NCI-H446 (cell line): ENCODE measurements around the gene VSIG10L.

ENCODE experiments used
- DNase-seq, 2 experiments: peaks; one replicate each; lab custom pipeline; 2025; lab: John Stamatoyannopoulos, UW

Gene VSIG10L

DNA sequence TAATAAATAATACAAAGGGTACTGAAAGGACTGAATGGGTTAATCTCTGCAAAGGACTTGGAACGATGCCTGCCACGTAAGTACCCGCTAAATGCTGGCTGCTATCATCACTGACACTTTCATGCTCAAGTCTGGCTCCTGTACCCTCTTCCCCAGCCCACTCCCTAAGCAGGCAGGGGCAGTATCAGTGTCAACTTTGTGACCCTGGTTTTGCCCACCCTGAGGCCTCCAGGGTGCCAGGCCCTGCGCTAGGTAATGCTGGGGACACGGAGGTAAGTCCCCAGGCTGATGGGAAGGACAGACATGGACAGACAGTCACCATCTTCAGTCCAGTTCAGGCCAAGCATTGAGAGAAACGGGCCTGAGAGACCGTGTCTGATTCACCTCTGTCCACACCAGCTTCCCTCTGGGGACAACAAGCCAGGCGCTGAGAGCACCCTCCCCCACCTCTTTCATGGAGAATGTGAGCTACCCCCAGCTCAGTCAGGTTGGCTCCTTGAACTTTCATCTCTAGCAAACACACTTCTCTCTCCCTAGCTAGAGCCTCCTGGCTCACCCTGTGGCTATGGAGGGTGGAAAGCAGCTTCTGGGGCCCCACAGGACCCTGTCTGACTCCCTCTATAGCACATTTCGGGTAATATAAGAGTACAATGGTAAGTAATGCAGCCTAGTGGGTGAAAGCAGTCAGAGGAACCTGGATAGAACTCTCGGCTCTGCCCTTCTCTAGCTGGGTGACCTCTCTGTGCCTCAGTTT is 23.4 kb upstream of the VSIG10L start:
- DNase-seq = peak in 1 of 2 experiments; percentile 30

DNA sequence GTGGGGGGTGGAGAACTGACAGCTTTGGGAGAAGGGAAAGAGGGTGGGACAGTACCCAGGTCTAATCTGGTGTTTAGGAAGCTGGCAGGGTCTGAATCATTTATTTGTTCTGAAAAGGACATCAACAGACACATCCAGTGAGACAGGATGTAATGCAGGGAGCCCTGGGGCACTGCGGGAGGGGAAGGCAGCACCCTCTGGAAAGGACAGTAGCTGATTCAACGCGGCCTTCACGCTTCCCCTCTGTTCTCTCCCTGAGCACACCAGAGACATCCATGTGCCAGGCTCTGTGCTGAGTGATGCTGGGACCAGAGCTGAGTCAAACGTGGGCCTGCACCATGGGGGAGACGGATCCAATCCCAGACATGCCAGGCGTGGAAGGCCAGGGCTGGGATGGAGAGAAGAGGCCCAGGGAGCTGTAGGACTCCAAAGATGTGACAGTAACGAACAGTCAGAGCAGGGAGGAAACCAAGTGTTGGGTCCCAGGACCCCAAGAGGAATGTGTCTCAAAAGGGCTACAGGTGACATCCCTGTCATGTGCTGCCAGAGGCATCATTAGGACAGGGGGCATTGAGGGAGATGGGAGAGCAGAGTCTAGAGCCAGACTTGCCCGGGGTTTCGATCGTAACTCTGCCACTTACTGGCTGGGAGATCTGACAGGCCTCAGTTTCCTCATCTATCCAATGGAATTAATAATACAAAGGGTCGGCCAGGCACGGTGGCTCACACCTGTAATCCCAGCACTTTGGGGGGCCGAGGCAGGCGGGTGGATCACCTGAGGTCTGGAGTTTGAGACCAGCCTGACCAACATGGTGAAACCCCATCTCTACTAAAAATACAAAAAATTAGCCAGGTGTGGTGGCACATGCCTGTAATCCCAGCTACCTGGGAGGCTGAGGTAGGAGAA is 22.5 kb upstream of the VSIG10L start:
- DNase-seq = no peak

DNA sequence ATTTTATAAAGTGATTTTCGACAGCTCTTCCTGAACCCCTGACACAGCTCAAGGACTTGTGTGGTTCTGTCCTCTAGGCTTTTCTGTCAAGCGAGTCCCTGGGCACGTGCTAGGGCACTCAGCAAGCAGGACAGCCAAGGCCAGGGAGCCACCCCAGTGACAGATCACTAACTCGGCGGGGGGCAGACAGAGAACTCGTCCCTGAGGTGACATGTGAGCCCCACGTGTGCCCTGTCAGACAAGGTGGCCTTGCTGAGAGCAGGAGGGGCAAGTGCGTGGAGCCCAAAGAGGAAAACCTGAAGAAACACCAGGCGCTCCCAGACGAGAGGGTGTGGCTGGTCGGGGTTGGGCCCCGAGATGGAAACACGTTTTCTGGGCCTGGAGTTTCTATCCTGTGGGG is 19.3 kb upstream of the VSIG10L start:
- no peak for DNase-seq

DNA sequence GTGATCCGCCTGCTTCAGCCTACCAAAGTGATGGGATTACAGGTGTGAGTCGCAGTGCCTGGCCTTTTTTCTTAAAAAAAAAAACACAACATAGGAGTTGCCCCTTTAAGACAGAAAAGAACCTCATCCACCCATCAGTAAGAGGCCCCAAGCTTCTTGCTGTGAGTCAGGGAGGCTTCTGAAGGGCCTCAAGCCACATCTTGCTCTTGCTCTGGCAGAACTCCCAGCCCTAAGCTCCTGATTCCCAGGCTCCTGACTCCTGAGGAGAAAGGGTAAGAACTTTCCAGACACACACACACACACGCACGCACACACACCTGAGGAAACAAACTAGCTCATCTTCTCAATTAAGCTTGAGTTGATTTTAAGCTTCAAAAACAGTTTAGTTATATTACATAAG is 17.4 kb upstream of the VSIG10L start:
- DNase-seq = no peak

DNA sequence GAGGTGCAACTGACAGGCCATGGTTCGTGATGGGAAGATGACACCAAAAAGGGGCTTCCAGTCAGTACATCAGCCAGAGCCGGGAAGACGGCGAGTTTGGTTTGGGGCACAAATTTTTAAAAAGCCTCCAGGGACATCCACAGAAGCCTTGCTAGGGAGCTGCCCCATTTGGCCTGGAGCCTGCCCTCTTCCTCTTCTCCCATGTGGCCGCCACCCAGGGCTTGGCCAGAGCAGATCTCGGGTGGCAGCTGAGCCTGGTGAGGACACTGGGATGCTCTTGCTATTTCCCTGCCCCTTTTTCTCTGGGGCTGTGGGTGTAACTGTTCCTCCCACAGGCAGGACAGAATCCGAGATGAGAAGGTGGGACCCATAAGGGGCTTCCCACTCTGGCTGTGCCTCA is 16.0 kb upstream of the VSIG10L start:
- DNase-seq = no peak

DNA sequence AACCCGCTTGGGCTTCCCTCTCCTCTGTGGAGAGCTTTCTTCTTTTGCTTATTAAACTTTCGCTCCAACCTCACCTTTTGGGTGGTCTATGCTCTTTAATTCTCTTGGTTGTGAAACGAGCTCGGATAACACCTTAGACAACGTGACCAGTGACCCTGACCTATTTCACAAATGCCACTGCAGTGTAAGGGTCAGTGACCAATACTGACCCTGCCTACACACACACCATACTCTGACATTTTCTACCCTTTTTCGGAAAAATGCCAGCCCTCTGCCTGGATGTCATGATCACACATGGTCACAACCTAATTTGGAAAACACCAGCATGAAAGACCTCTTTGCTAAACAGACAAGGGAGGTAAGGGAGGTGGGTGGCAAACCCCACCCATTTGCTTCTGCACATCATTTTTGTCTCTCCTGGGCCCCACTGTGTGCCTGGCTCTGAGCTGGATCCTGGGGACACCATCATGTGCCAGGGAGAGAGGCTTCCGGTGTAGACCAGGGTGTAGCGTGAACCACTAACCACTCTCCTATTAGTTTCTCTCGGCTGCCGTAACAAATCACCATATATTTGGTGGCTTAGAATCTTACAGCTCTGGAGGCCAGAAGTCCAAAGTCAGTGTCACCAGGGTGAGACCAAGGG is 14.3 kb upstream of the VSIG10L start:
- no peak for DNase-seq

DNA sequence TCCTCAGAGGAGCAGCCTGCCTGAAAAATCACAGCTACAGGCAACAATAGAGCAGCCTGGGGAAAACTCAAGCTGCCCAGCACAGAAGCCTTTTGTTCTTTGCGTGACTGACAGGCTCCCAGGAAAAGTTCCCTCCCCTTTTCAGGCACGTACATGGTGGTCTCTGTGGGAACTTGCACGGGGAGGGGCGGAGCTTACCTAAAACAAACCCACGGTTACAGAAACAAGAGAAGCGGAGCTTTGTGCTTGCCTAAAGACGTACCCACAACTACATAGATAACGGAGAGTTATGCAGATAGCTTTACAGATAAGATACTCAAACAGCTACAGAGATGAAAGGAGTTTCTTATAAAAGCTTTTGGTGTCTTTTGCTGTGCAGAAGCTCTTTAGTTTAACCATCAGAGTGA is 12.8 kb upstream of the VSIG10L start:
- no peak for DNase-seq

DNA sequence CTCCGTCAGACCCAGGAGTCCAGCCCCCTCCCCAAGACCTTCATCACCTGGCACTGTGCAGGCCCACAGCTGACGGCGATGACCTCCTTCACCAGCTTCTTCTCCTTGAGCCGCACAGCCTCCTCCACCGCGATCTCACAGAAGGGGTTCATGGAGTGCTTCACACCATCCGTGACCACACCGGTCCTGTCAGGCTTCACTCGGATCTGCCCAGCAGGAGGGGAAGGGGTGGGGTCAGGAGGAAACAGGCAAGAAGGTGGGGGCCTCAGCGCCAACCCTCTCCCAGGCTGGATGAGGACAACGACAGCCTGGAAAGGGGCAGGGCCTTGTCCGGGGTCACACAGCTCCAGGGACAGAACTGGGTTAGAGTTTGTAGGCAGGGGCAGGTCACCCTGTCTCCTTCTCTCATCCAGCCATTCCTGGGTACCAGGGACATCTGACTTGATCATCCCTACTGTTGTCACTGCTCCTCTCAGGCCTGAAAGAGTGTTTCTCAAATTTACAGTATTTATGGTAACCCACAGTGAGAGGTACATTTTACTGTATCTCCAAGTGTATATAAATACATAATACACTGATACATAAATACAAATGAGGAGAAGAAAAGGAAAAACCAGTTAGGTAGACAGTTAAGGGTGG is 12.3 kb upstream of the VSIG10L start:
- DNase-seq = no peak

DNA sequence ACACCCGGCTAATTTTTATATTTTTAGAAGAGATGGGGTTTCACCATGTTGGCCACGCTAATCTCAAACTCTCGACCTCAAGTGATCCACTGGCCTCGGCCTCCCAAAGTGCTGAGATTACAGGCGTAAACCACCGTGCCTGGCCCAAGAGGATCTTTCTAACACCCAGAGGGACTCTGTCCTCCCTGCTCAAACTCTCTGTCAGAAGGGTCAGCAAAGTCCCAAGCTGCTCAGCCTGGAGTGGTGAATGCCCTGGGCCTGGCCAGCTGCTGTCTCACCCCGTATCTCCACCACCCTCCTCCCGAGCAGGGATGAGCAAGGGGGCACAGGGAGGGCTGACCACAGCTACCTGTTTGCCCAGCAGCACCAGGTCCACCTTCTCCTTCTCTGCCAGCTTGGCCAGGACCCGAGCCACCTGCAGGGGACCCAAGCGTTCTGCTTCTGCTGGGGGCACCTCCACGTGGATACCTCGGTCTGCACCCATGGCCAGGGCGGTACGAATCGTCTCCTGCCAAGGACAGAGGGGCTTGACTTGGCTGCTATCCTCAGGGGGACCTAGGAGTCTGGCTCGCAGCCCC is 10.9 kb upstream of the VSIG10L start:
- no peak for DNase-seq

DNA sequence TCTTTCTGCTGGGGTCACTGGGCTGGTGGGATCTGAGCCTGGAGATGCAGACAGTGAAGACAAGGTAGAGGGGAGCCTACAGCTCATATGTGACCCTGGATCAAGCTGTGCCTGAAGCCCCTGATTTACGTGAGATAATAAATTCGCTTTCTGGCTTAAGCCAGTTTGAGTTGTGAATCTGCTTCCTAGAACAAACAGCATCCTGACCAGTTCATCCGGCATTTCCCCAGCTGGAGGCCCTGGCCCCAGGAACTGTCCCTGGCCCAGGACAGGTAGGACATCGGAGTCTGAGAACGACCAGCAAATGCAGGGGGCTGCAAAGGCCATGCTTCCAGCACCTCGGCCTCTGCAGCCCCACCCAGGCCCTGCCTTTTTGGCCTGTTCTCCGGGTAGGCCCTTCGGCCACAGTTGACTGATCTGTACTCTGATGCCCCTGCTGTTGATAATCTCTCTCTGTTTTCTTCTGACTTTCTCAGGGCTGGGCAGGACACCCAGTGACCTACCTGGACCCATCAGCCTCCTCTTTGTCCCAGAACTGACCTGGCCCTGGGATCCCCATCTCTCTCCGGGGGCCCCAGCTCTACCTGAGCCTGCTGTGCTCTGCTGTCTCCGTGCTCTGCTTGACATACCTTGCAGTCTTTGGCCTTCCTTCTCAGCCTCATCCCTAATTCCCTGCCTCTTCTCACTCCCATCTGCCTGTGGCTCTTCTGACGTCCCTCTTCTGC is 9.5 kb upstream of the VSIG10L start:
- DNase-seq = no peak

DNA sequence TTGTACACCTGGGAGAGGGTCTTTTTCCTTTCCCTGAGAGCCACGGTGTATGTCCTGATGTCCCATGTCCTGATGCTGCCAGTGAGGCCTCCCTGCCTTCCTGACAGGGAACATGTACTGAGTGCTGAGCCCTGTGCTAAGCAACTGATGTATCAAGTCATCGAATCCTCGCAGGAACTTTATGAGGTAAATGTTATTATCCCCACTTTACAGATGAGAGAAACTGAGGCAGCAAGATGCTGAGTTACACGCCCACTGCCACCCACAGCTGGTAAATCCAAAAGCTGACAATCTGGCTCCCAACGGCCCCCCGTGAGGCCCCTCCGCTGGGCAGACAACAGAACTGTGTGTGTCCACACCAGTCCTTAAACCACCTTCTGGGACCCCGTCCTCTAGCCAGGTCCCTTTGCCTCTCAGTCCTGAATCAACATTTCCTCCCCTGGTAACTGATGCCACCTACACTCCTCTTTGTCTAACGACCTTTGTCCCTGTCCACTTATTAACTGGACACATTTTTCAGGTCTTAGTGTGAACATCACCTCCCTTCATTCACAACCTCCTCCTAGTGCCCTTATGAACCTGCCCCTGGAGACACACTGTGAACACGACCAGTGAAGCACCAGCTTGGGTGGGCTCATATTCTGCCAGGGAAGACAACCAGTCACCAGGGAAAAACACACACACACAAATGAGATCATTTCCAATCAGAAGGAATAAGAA is 5.4 kb upstream of the VSIG10L start:
- no peak for DNase-seq

DNA sequence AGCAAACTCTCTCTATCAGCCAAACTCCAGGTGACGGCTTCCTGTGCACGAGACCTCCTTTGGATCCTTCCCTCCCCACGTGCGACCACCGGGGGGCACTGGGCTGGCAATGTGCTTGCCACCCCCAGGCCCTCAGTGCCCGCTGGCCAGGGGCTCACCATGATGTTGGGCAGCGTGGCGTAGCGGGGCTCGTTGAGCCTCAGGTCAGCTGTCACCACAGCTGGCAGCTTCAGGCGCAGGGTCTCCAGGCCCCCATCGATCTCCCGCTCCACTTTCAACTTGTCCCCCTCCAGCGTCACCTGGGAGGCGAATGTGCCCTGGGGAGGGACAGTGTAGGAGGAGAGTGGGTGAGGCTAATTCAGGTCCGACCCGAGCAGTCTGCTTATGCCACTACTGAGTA is 4.8 kb upstream of the VSIG10L start:
- DNase-seq = no peak

DNA sequence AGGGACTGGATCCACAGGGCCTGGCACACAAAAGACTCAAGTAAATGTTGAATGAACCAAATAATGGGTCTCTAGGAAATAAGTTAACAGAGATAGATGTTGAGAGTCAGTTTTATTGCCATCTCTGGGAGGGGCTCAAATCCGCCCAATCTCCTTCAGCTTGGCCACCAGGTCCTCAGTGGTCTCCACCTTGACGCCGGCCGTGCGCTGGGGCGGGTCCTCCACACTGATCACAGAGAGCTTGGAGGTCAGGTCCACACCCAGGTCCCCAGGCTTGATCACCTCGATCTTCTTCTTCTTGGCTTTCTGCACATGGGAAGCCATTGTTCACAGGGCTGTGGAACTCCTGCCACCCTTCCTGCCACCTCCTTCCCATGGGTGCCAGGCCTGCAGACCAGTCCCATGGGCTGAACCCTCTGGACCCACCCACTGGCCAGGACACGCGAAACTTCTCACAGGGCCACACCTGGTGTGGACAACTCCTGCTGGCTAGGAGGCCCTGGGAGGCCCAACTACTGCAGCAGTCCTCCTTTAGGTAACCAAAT is 3.2 kb upstream of the VSIG10L start:
- DNase-seq = no peak

DNA sequence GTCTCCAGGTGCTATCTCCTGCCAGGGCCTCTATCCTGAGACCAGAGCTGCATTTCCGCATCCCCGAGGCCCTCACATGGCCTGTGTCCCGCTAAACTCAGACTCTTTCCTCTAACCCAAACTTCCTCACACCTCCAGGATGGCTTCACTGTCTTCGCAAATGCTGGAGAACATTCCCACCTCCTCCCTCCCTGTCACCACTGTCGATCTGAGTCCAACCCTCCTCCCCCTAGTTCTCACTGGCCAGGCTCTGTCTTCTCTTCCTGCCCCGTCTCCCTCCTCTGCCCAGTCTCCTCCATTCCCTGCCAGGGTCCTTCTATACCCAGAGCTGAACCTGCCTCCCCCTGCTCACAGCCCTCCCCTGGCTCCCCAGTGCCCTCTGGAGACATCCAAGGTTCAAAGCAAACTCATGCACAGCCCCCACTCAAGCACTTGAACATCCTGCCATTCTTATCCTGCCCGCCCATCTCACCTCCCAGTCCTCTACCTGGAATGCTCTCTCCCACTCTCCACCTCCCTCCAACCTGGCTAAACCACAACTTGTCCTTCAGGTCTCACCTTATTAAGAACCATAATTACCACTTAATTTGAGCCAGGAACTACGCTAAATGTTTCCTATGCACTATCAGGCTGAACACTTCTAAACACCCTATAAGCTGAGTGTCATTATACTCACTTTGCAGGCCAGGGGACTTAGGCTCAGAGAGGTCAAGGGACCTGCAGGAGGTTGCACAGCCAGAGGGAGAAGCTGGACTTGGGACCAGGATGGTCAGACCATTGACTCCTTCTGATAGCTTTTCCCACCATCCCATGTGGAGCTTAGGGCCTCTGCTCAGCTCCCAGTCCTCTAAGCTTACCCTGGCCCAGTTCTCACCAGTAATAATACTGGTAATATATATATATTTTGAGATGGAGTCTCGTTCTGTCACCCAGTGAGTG is 961 bp upstream of the VSIG10L start:
- DNase-seq = no peak

DNA sequence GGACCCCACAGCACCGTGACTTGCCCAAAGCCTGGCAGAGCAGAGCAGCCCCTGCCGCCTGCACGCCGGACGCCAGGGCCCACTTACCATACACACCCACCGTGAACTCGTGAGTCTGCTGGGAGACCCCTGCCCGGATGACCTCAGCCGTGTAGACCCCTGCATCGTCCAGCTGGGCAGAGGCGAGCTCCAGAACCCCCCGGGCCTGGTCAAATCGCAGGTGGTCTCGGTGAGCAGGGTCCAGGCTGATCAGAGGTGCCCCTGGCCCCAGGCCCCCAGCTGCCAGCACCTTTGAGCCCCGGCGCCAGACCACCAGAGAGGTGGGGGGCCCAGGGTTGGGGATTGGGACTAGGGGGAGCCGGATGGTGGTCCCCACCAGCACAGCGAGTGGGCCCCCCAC is 873 bp downstream of the VSIG10L start:
- DNase-seq = no peak

DNA sequence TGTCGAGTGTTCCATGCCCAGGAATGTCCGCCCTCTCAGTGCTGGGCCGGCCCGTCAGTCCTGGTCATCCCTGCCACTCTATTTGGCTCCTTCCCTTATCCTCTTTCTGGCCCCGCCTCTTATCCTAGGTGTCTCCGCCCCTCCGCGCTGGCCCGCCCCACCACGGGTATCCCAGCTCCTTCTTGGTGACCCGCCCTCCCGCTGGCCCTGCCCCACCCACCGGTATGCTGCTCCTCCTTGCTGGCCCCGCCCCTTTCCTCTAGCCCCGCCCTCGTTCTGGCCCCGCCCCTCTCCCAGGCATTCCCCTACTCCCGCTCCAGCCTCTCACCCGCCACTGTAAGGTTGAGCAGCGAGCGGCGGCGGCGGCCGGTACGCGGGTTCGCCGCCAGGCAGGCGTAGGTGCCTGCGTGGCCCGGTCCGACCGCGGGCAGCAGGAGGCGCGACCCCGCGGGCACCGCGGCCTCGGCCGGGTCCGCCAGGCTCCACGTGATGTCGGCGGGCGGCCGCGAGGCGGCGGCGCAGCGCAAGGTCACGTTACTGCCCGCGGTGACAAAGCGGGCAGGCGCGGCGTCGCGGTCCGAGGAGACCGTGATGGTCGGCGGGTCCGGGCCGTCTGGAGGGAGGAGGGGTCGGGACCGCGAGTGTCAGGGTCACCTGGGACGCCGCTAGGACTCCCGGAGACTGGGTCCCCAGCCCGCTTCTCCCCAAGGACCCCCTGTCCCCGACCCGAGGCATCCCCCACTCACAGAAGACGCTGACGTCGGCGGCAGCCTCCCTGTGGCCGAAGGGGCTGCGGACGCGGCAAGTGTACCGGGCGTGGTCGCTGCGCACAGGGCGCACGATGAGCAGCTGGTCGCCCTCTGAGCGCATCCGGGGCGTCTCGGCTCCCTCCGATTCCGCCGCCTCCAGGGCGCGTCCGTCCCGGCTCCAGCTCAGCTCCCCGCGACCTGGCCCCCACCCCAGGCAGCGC is 2.0 kb downstream of the VSIG10L start:
- DNase-seq = peak; percentile 76 to 92

DNA sequence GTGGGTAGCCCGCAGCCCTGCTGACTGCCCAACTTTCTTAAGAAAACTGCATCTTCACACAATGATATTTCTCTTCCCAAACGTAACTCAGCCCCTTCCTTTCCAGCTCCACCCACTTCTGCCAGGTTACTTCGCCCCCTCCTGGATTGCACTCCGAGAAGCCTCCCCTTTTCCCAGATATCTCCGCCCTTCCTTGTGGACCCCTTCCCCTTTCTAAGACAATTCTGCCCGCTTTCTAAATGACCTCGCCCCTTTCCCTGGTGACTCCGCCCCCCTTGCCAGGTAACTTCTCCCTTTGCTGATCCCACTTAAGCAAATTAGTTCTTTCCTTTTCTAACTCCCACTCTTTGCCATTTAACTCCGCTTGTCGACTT is 2.6 kb downstream of the VSIG10L start:
- no peak for DNase-seq
